HG02623 (cell line): ENCODE measurements around the gene SCUBE3.
A peak's percentile ranks its signal among the peaks of the same experiment; 100 is the strongest.

Experiments used
- ATAC-seq: cut with Tn5 transposase; IDR thresholded peaks from one replicate; pipeline ENCODE4 v1.9.1; 2021; ENCODE audit warnings: moderate library complexity; ENCODE audit not compliant: unreplicated experiment

The SCUBE3 gene

GRCh38 chr6:35297601-35298481 is 84.1 kb downstream of the SCUBE3 start, which contains the start of gene DEF6:
Gene DEF6, plus strand, starts transcription at chr6:35297818. Its CDS starts 39 bp downstream, at chr6:35297857.
- ATAC-seq: peak; percentile 74

DNA sequence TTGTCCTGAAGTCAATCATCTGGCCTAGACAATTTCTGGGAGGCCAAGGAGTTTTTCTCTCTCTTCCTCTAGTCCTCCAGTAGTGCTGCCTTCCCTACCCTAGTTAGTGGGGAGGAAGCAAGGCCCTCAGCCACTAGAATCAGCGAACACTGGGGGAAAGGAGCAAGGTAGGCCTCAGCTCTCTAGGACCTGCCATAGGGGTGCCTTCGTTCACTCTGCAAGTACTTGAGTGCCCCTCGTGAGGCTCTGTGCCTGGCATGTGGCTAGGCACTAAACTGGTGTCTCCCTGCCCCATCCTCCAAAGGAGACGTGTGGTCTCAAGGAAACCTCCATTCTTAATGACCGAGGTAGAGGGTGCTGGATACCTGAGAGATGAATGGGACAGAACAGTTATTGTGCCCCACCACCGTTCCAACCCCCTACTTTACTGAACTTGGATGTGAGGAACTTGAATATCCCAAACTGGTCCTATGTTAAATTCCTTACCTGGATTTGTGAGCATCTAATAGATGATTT is 84.9 kb downstream of the SCUBE3 start:
- no peak for ATAC-seq

- no peak for ATAC-seq
These were observed 85.9 kb downstream of the SCUBE3 start for GRCh38 chr6:35299674-35300073.

GRCh38 chr6:35300848-35301247 is 87.1 kb downstream of the SCUBE3 start:
- no peak for ATAC-seq
